Omental fat pad (tissue), 4 donors: ENCODE data around the gene INO80D. TPM values are rescaled to one million over a fixed set of nuclear protein-coding genes. Genes with fewer than 3 reads are reported as not detected.

Experiments
- ATAC-seq: fragments of 150-250 bp; one replicate; pipeline ENCODE4 v1.9.1; 2016; ENCODE audit warnings: mild to moderate bottlenecking, moderate library complexity; ENCODE audit not compliant: low FRiP score
- DNase-seq: peaks from one replicate; pipeline ENCODE4 v3.0.0-alpha.2; 2019; ENCODE audit warnings: low spot score
- total RNA-seq, 4 donors: library from RNA; depleted of rRNA; stranded (reverse); fragments of >200 nt; gene quantifications; one replicate each; pipeline ENCODE4 v1.1.0, GENCODE V29; 2016
- TF ChIP-seq, protein P1 (sequence below), 3 donors: fragments of 450-650 bp; IDR thresholded peaks; one replicate each; pipeline ENCODE4 v1.5.1; 2016 to 2017; ENCODE audit warnings: antibody characterized with exemption in 3 of 3, mild to moderate bottlenecking in 3 of 3, moderate library complexity in 2 of 3

The INO80D gene
- total RNA-seq, 4 donors from 2014 or later: 15.3 to 22.0 (median 18.5) TPM

DNA sequence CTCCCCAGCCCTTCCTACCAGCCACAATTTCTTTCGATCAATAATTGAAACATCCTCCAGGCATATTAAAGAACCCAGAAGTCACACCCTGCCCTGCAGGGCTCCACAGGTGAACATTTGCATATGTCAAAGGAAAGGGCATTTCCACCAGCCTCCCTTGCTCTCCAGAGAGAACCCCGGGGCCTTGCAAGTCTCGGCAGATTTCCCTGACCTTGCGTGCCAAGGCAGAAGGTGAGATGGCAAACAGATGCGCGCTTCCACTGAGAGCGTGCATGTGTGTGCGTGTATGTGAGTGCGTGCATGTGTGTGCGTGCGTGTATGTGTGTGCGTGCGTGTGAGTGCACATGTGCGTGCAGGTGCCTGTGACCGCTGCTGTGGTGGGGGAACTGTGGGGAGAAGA lies 120.3 kb downstream of the INO80D start:
- ATAC-seq (no peak), DNase-seq (no peak)
- TF ChIP-seq, protein P1, sequence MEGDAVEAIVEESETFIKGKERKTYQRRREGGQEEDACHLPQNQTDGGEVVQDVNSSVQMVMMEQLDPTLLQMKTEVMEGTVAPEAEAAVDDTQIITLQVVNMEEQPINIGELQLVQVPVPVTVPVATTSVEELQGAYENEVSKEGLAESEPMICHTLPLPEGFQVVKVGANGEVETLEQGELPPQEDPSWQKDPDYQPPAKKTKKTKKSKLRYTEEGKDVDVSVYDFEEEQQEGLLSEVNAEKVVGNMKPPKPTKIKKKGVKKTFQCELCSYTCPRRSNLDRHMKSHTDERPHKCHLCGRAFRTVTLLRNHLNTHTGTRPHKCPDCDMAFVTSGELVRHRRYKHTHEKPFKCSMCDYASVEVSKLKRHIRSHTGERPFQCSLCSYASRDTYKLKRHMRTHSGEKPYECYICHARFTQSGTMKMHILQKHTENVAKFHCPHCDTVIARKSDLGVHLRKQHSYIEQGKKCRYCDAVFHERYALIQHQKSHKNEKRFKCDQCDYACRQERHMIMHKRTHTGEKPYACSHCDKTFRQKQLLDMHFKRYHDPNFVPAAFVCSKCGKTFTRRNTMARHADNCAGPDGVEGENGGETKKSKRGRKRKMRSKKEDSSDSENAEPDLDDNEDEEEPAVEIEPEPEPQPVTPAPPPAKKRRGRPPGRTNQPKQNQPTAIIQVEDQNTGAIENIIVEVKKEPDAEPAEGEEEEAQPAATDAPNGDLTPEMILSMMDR (IDR thresholded peaks at IDR 0.05): no peak

DNA sequence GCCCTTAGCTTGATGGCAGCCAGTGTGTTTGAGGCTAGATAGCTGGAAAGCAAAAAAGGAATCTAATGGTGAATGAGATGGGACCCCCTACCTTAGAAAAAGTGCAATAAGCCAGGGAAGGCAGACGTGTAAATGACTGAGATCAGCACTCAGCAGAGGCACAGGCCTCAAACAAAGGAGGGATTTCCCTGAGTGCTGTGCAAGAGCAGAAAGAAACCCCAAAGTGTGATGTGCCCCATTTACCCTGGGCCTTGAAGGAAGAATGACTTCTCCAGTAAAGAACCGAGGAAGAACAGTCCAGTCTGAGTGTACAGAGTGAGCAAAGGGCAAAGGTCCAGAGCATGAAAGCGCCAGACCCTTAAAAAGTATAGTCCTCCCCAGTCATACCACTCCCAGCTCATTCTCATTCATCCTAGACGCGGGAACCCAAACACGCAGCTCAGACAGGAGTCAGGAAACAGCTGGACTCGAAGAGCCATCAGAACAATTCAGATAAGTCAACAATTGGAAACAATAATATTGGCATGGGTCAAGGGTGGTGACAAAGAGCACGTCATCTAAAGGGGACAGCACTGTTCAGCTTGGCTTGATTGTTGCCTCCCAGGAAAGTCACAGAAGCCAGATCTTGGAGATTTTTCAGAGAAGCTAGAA lies 121.7 kb downstream of the INO80D start:
- DNase-seq (no peak), ATAC-seq (no peak)
- TF ChIP-seq, protein P1 (IDR thresholded peaks at IDR 0.05): no peak

DNA sequence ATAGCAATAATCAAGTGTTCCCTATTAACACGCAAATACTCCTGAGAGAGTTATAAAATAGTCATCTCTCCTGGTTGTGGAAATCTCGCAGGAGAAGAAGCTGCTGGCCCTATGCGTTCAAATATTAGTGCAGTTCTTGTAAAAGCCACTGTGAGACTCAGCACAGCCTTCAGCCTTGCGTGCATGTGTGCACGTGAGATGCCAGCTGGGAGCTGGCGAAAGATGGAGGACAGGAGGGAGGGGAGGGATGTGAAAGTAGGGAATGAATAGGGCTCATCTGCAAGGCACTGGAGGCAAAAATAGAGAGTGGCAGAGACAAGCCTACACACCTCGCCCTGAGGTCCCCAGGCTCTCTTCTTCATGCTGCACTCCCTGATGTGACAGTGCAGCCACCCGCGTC lies 126.5 kb downstream of the INO80D start:
- DNase-seq: no peak
- TF ChIP-seq, protein P1 (IDR thresholded peaks at IDR 0.05): no peak
- no peak for ATAC-seq

DNA sequence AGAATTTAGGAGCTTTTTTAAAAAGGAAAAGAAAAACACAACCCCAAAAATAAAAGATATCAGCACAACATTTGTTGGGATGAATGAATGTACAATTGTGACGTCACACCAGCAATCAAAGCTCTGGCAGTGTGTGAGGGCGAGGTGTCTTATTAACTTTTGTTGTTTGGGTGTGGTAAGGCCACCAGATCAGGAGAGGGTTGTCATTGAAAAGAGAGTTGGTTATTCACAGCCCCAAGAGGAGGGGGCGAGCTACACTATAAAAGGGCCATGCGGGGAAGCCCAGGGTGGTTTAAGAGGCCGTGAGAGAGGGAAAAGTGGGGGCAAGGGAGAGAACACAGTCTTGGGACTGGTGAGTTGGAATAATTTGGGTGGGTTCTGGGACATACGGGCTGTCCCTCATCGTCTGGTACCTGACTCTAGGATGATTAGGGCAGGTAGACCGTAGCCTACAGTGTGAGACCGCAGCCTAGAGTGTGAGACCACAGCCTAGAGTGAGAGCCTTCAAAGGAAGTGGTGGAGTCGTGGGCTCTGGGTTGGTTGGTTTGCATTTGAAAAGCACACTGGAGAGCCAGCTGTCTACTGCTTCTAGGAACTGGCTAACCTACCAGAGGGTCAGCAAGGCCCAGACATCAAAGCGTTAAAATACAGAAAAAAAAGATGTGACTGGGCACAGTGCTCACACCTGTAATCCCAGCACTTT lies 128.4 kb downstream of the INO80D start:
- ATAC-seq (no peak), DNase-seq (no peak)
- TF ChIP-seq, protein P1 (IDR thresholded peaks at IDR 0.05): no peak

DNA sequence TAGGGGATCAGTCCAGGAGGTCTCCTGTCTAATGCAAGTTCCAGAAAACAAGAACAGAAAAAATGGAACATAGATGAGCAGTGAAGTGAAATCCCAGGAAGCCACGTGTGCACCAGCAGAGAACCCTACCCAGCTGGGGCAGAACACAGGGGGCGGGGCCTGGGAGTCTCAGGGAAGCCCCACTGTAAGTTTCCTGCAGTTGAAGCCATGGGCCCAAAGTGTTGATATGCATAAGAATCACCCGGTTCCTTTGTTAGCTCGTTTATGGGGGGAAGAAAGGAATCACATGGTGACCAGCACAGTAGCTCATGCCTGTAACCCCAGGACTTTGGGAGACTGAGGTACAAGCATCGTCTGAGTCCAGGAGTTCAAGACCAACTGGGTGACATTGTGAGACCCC lies 131.3 kb downstream of the INO80D start:
- no peak for ATAC-seq
- no peak for DNase-seq
- TF ChIP-seq, protein P1 (IDR thresholded peaks at IDR 0.05): no peak

DNA sequence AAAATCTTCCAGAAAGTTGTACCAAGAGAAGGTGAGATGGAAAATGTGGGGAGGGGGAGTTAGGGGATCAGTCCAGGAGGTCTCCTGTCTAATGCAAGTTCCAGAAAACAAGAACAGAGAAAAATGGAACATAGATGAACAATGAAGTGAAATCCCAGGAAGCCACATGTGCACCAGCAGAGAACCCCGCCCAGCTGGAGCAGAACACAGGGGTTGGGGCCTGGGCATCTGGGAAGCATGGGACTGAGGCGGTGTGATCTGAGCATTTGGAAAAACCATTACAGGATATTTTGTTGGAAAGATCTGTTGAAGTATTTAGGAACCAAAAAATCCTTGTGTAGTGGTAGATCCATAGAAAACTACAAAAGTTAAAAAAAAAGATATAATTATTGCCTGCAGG lies 133.7 kb downstream of the INO80D start:
- DNase-seq: no peak
- TF ChIP-seq, protein P1 (IDR thresholded peaks at IDR 0.05): no peak
- no peak for ATAC-seq

DNA sequence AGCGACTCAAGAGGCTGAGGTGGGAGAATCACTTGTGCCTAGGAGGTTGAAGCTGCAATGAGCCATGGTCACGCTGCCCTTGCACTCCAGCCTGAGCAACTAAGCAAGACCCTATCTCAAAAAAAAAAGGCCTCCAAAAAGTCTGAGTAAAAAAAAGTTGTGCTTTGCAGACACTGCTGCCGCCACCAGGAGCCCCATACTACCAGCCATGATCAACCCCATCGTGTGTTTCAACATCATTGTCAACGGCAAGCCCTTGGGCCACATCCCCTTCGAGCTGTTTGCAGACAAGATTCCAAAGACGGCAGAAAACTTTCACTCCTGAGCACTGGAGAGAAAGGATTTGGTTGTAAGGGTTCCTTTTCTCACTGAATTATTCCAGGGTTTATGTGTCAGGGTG lies 137.1 kb downstream of the INO80D start:
- TF ChIP-seq, protein P1 (IDR thresholded peaks at IDR 0.05): no peak
- ATAC-seq (no peak), DNase-seq (no peak)
